GM12892 (cell line): ENCODE results near the gene MSANTD2.

Experiments used
- DNase-seq: peaks from one replicate; pipeline ENCODE4 v3.0.0; 2011; ENCODE audit not compliant: insufficient read length
- FAIRE-seq: peaks from 2 replicates; lab custom pipeline; 2011; peaks lifted over from hg19 to GRCh38; lab: Jason Lieb, UNC
- POLR2A ChIP-seq: IDR thresholded peaks from 2 replicates; pipeline ENCODE4 v1.6.1; 2011; ENCODE audit warnings: low read depth, low read length, control low read depth
- POLR2AphosphoS5 ChIP-seq: IDR thresholded peaks from 2 replicates; pipeline ENCODE4 v1.6.1; 2011; ENCODE audit warnings: low read depth, low read length, control low read depth
- TAF1 ChIP-seq: IDR thresholded peaks from 2 replicates; pipeline ENCODE4 v1.6.1; 2011; ENCODE audit warnings: low read depth, mild to moderate bottlenecking, control low read depth, low read length, borderline replicate concordance

MSANTD2 gene

GRCh38 chr11:124837491-124837856 is 37.3 kb upstream of the MSANTD2 start:
- peak; percentile 24 for FAIRE-seq

GRCh38 chr11:124835918-124836317 is 35.7 kb upstream of the MSANTD2 start:
- TF ChIP-seq POLR2A (no peak), TAF1 (no peak), POLR2AphosphoS5 (no peak)

More at GRCh38 chr11:124837491-124837856, 37.3 kb upstream of the MSANTD2 start:
- TF ChIP-seq TAF1 (no peak), POLR2AphosphoS5 (no peak), POLR2A (no peak)
- DNase-seq = no peak

GRCh38 chr11:124834526-124835180 is 34.4 kb upstream of the MSANTD2 start:
- no peak for TF ChIP-seq POLR2A
- no peak for TF ChIP-seq POLR2AphosphoS5
- no peak for TF ChIP-seq TAF1
- FAIRE-seq (no peak), DNase-seq (no peak)

More at GRCh38 chr11:124835918-124836317, 35.7 kb upstream of the MSANTD2 start:
- DNase-seq (no peak), FAIRE-seq (no peak)

GRCh38 chr11:124832571-124832970 is 32.4 kb upstream of the MSANTD2 start:
- no peak for DNase-seq
- no peak for FAIRE-seq
- no peak for TF ChIP-seq POLR2A
- no peak for TF ChIP-seq TAF1
- no peak for TF ChIP-seq POLR2AphosphoS5

GRCh38 chr11:124831897-124832296 is 31.7 kb upstream of the MSANTD2 start:
- no peak for TF ChIP-seq POLR2AphosphoS5
- TF ChIP-seq TAF1 = no peak
- no peak for TF ChIP-seq POLR2A
- DNase-seq = no peak
- no peak for FAIRE-seq

- FAIRE-seq = no peak
- no peak for DNase-seq
- TF ChIP-seq POLR2AphosphoS5 (no peak), TAF1 (no peak), POLR2A (no peak)
Observed at GRCh38 chr11:124830749-124831148, 30.5 kb upstream of the MSANTD2 start.

- no peak for DNase-seq
- FAIRE-seq = no peak
- TF ChIP-seq POLR2AphosphoS5 (no peak), TAF1 (no peak), POLR2A (no peak)
Observed at GRCh38 chr11:124829986-124830385, 29.8 kb upstream of the MSANTD2 start.

- DNase-seq (no peak), FAIRE-seq (no peak)
- TF ChIP-seq TAF1 (no peak), POLR2AphosphoS5 (no peak), POLR2A (no peak)
Observed at GRCh38 chr11:124825876-124826275, 25.7 kb upstream of the MSANTD2 start.

GRCh38 chr11:124823512-124824376 is 23.5 kb upstream of the MSANTD2 start:
- TF ChIP-seq POLR2A = no peak
- no peak for TF ChIP-seq TAF1
- no peak for TF ChIP-seq POLR2AphosphoS5
- FAIRE-seq (peak; percentile 56), DNase-seq (no peak)

GRCh38 chr11:124821995-124822730 is 22.0 kb upstream of the MSANTD2 start:
- FAIRE-seq (peak; percentile 54), DNase-seq (no peak)
- no peak for TF ChIP-seq TAF1
- no peak for TF ChIP-seq POLR2AphosphoS5
- no peak for TF ChIP-seq POLR2A

GRCh38 chr11:124817036-124817435 is 16.8 kb upstream of the MSANTD2 start:
- DNase-seq (no peak), FAIRE-seq (no peak)
- no peak for TF ChIP-seq POLR2A
- no peak for TF ChIP-seq POLR2AphosphoS5
- TF ChIP-seq TAF1 = no peak
